ENCODE measurements around the gene PHTF2. TPM values are rescaled to one million over a fixed set of nuclear protein-coding genes. Genes with fewer than 3 reads are reported as not detected.

PHTF2 gene
- total and polyA plus RNA-seq, 2 donors (not counting 3 experiments of a cell fraction or from before 2014, with no cell fraction given), result 13.3 to 21.4 TPM

DNA sequence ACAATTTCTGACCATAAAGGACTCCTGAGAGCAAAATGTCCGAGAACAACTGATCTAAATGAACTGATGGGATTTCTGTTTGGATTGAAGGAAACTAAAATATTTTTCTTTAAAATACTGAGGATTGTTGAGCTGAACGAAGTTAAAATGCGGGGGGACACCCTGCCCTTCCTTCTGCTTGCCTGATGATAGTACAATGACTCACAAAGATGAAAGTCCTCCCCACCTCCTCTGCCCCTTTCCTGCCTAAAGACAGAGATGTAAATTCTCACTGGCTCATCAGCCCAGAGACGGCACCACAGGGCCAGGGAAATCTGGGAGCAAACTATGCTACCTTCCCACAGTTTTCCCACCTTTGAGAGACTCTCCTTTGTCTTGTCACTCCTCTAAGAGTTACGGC is 180.6 kb downstream of the PHTF2 start:
- Histone ChIP-seq H3K9me1 (replicated peaks; ENCODE audit: control insufficient read depth, extremely low read depth, insufficient read depth, low read length) (no peaks in the 10 kb centered on the region), H3K9ac (replicated peaks; ENCODE audit: extremely low read depth, insufficient read depth, low read length) (no peak overlapping the region), H3K27ac (ENCODE audit: insufficient read depth, low read depth, low read length) (no peak overlapping the region), H3K27me3 (ENCODE audit: control insufficient read depth in 2 of 2, insufficient read depth in 2 of 2, low read length in 2 of 2) (no peaks in the 10 kb centered on the region), H3K4me1 (ENCODE audit: control insufficient read depth, extremely low read depth, insufficient read depth, low read length) (no peaks in the 10 kb centered on the region), H3K36me3 (ENCODE audit: control insufficient read depth in 2 of 2, extremely low read depth in 1 of 2, insufficient read depth in 2 of 2, low read length in 2 of 2) (no peaks in the 10 kb centered on the region), H3K9me3 (replicated peaks; ENCODE audit: control insufficient read depth, insufficient read depth, low read length) (no peaks in the 10 kb centered on the region), H3K4me3 (replicated peaks in 1 of 3; ENCODE audit: insufficient read depth in 1 of 3, low read depth in 1 of 3, low read length in 3 of 3) (no peak overlapping the region), H2AFZ (ENCODE audit: low read depth, low read length) (no peak overlapping the region), H4K20me1 (replicated peaks; ENCODE audit: control insufficient read depth, extremely low read depth, insufficient read depth, low read length) (no peaks in the 10 kb centered on the region), H3K79me2 (ENCODE audit: control insufficient read depth, insufficient read depth, low read length) (no peaks in the 10 kb centered on the region), H3K4me2 (ENCODE audit: insufficient read depth, low read length) (no peak overlapping the region)
- intact Hi-C loops (cut with micrococcal nuclease), result no loop called here
- TF ChIP-seq POLR2A (IDR thresholded peaks at IDR 0.05; ENCODE audit: low read depth, low read length), result no peak
- CTCF ChIA-PET, result no interaction called here
- DNase-seq (ENCODE audit: low read depth, low spot score), result no peak
- POLR2A ChIA-PET, result no interaction called here
- BruUV-seq (replicated peaks), result no TSS peak
- dilution Hi-C loops (cut with MboI; ENCODE audit: extremely low pct_ligation_motif_present, low sequenced_read_pairs), result no loop called here
- FAIRE-seq, result no peak

DNA sequence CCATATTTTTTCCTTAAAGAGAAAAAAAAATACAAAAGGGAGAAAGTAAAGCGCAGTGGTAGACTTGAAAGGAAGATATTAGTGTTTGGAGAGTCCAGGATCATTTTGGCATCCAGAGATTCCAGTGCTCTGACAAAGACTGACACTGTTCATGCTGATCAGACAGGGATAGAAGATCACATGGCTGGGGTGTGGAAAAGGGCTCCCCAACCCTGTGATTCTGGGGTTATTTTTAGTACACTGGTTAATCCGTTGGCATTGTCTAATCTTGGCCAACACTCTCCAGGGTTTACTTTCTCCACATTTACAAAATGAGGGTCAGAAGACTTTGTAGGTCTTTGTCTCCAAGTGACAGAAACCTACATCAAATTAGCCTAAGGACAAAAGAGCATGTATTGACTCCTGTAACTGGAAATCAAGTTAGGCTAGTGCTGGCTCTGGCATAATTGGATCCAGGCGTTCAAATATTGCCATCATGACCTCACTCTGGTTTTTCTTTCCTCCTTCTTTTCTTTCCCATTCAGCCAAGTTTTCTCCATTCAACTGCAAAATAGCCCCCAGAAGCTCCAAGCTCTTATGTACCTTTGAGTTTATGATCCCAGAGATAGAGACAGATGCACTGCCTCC is 181.6 kb downstream of the PHTF2 start:
- Histone ChIP-seq H3K36me3 (ENCODE audit: control insufficient read depth in 2 of 2, extremely low read depth in 1 of 2, insufficient read depth in 2 of 2, low read length in 2 of 2) (no peaks in the 10 kb centered on the region), H3K27ac (ENCODE audit: insufficient read depth, low read depth, low read length) (no peak overlapping the region), H3K9ac (replicated peaks; ENCODE audit: extremely low read depth, insufficient read depth, low read length) (no peak overlapping the region), H3K9me1 (replicated peaks; ENCODE audit: control insufficient read depth, extremely low read depth, insufficient read depth, low read length) (no peaks in the 10 kb centered on the region), H2AFZ (ENCODE audit: low read depth, low read length) (no peak overlapping the region), H3K4me3 (replicated peaks in 1 of 3; ENCODE audit: insufficient read depth in 1 of 3, low read depth in 1 of 3, low read length in 3 of 3) (no peak overlapping the region), H3K9me3 (replicated peaks; ENCODE audit: control insufficient read depth, insufficient read depth, low read length) (no peaks in the 10 kb centered on the region), H3K27me3 (ENCODE audit: control insufficient read depth in 2 of 2, insufficient read depth in 2 of 2, low read length in 2 of 2) (no peaks in the 10 kb centered on the region), H4K20me1 (replicated peaks; ENCODE audit: control insufficient read depth, extremely low read depth, insufficient read depth, low read length) (no peaks in the 10 kb centered on the region), H3K4me2 (ENCODE audit: insufficient read depth, low read length) (no peak overlapping the region), H3K4me1 (ENCODE audit: control insufficient read depth, extremely low read depth, insufficient read depth, low read length) (no peaks in the 10 kb centered on the region), H3K79me2 (ENCODE audit: control insufficient read depth, insufficient read depth, low read length) (no peaks in the 10 kb centered on the region)
- CTCF ChIA-PET, result no interaction called here
- dilution Hi-C loops (cut with MboI; ENCODE audit: extremely low pct_ligation_motif_present, low sequenced_read_pairs), result no loop called here
- TF ChIP-seq JUN (IDR thresholded peaks at IDR 0.05; ENCODE audit: borderline replicate concordance, insufficient read depth, insufficient read length, low read depth) (no peak), MYC (IDR thresholded peaks at IDR 0.05; ENCODE audit: low read depth, low read length) (no peak), FOS (IDR thresholded peaks at IDR 0.05; ENCODE audit: borderline replicate concordance, insufficient read depth, low read length) (no peak), POLR2AphosphoS5 (IDR thresholded peaks at IDR 0.05; ENCODE audit: insufficient read depth, low read depth, low read length) (no peak), GATA2 (IDR thresholded peaks at IDR 0.05; ENCODE audit: insufficient read depth, insufficient read length, low read depth, low read length) (no peak), EZH2 (IDR thresholded peaks at IDR 0.05; ENCODE audit: borderline replicate concordance, low read depth, low read length, severe bottlenecking) (no peak), POLR2A (IDR thresholded peaks at IDR 0.05; ENCODE audit: low read depth, low read length) (no peak)
- TF ChIP-seq, protein P1, sequence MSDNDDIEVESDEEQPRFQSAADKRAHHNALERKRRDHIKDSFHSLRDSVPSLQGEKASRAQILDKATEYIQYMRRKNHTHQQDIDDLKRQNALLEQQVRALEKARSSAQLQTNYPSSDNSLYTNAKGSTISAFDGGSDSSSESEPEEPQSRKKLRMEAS (IDR thresholded peaks at IDR 0.05; ENCODE audit: insufficient read depth, insufficient read length), result no peak
- TF ChIP-seq, protein P2, sequence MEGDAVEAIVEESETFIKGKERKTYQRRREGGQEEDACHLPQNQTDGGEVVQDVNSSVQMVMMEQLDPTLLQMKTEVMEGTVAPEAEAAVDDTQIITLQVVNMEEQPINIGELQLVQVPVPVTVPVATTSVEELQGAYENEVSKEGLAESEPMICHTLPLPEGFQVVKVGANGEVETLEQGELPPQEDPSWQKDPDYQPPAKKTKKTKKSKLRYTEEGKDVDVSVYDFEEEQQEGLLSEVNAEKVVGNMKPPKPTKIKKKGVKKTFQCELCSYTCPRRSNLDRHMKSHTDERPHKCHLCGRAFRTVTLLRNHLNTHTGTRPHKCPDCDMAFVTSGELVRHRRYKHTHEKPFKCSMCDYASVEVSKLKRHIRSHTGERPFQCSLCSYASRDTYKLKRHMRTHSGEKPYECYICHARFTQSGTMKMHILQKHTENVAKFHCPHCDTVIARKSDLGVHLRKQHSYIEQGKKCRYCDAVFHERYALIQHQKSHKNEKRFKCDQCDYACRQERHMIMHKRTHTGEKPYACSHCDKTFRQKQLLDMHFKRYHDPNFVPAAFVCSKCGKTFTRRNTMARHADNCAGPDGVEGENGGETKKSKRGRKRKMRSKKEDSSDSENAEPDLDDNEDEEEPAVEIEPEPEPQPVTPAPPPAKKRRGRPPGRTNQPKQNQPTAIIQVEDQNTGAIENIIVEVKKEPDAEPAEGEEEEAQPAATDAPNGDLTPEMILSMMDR (IDR thresholded peaks at IDR 0.05; ENCODE audit: extremely low read depth in 1 of 2, insufficient read depth in 1 of 2, low read depth in 1 of 2, low read length in 2 of 2), result no peak
- intact Hi-C loops (cut with micrococcal nuclease), result no loop called here
- POLR2A ChIA-PET, result no interaction called here
- DNase-seq (ENCODE audit: low read depth, low spot score) (no peak), FAIRE-seq (no peak)
- no TSS peak for BruUV-seq (replicated peaks)
